Inflammatory macrophage treated with lipopolysaccharide for 1 hour (primary cell): Measurements from ENCODE around the gene AEBP1.

Experiments
- DNase-seq, 2 donors: peaks; one replicate each; pipeline ENCODE4 v3.0.0-alpha.2; 2020 to 2022

The AEBP1 gene

GRCh38 chr7:44103923-44104859, at the start of gene AEBP1:
AEBP1 (plus strand) TSS chr7:44104345; CDS start chr7:44104666, 321 bp downstream.
- DNase-seq: no peak

- DNase-seq: no peak
Observed at GRCh38 chr7:44056681-44057080, 47.5 kb upstream of the AEBP1 start.

DNA sequence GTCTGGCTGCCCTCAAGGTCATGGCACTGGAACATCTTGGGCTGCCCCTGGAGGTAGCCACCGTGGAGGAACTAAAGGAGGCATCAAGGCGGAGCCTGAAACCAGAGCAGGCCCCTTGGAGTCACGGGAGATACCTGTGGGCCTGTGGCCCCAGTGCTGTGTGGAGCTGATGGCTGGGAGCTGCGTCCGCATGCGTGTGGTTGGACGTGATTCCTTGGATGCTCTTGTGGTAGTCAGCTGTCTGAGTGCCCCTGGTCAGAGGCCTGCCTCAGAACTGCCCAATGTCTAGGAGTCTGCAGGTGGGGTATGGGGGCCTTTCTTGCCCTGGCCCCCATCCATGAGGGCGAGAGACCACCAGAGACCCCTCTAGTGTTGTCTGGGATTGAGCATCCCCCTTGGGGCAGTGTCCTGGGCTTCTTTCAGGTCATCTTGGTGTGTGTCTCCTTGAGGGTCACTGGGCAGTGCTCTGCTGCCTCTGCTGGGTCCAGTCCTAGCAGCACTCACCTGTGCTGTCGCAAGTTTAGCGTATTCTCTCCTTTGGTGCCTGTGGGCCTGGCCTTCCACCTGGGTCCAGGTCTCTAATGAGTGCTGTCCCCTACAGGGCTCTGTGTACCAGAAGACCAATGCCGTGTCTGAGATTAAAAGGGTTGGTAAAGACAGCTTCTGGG, 46.8 kb upstream of the AEBP1 start:
- DNase-seq: no peak

GRCh38 chr7:44057849-44058758, 46.0 kb upstream of the AEBP1 start:
- no peak for DNase-seq

DNA sequence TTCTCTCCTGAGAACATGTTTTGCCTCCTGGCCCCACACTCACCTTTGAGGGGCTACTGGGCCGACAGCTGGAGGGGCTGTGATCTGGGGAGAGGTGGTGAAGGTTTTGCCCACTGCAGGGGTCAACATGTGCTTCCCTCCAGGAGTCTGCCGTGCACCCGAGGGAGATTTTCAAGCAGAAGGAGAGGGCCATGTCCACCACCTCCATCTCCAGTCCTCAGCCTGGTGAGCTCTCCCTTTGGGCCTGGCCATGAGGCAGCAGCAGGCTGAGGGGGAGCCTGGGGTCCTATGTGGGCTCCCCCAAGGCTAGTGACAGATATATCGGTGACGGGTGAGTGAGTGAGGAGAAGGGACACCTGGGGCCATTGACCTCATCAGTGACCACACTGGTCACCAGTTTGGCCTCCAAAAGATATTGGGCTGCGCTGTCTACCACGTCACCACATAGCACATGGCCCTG, 45.4 kb upstream of the AEBP1 start:
- DNase-seq: no peak

- no peak for DNase-seq
Observed at GRCh38 chr7:44059219-44060090, 44.7 kb upstream of the AEBP1 start.

DNA sequence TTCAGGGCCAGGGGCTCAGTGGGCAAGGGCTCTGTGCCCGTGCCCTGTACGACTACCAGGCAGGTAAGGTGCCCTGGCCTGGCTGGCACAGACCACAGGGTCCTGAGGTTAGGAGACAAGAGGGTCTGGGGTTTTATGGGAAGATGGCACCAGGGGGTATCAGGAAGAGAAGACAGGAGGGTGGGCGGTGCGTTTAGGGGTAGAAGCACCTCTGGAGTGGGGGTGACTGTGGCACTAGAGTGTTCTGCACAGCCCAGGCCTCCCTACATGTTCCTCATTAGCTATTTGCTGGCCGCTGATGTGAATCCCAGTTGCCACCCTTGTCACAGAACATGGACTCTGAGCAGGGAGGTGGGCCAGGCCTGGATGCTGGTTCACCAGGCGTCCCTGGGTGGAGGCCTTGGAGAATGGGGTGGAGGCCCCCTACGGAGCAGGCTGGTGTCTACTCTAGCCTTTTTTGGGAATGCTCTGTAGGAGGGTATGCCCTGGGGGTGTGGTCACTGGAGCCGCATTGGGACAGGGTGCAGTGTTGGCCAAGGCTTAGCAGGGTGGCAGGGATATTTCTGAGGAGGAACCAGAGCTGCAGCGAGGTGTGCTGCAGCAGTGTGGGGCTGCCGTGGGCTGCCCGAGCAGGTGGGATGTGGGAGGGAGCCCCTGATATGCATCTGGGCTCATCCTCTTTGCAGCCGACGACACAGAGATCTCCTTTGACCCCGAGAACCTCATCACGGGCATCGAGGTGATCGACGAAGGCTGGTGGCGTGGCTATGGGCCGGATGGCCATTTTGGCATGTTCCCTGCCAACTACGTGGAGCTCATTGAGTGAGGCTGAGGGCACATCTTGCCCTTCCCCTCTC, 43.8 kb upstream of the AEBP1 start:
- no peak for DNase-seq

DNA sequence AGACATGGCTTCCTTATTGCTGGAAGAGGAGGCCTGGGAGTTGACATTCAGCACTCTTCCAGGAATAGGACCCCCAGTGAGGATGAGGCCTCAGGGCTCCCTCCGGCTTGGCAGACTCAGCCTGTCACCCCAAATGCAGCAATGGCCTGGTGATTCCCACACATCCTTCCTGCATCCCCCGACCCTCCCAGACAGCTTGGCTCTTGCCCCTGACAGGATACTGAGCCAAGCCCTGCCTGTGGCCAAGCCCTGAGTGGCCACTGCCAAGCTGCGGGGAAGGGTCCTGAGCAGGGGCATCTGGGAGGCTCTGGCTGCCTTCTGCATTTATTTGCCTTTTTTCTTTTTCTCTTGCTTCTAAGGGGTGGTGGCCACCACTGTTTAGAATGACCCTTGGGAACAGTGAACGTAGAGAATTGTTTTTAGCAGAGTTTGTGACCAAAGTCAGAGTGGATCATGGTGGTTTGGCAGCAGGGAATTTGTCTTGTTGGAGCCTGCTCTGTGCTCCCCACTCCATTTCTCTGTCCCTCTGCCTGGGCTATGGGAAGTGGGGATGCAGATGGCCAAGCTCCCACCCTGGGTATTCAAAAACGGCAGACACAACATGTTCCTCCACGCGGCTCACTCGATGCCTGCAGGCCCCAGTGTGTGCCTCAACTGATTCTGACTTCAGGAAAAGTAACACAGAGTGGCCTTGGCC, 43.0 kb upstream of the AEBP1 start:
- DNase-seq: no peak

- no peak for DNase-seq
Observed at GRCh38 chr7:44061645-44062179, 42.4 kb upstream of the AEBP1 start.

- DNase-seq: no peak
Observed at GRCh38 chr7:44062180-44062902, 41.8 kb upstream of the AEBP1 start.

DNA sequence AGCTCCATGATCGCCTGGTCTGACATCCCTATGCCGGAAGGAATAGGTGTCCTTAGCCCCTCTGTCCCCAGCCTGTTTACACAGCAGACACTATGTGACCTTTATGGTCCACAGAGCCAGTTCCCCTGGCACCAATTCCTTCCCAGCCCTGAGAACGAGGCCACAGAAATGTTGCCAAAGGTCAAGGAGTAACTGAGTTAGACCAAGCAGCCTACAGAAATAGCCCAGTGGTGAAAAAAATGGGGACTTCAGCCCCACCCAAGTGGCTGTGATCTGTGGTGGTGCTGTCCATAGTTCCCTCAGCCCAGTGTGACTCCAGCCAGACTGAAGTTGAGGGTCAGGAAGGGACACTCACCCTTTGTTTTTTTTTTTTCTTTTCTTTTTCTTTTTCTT, 41.2 kb upstream of the AEBP1 start:
- no peak for DNase-seq

GRCh38 chr7:44063547-44063893, 40.6 kb upstream of the AEBP1 start:
- no peak for DNase-seq

DNA sequence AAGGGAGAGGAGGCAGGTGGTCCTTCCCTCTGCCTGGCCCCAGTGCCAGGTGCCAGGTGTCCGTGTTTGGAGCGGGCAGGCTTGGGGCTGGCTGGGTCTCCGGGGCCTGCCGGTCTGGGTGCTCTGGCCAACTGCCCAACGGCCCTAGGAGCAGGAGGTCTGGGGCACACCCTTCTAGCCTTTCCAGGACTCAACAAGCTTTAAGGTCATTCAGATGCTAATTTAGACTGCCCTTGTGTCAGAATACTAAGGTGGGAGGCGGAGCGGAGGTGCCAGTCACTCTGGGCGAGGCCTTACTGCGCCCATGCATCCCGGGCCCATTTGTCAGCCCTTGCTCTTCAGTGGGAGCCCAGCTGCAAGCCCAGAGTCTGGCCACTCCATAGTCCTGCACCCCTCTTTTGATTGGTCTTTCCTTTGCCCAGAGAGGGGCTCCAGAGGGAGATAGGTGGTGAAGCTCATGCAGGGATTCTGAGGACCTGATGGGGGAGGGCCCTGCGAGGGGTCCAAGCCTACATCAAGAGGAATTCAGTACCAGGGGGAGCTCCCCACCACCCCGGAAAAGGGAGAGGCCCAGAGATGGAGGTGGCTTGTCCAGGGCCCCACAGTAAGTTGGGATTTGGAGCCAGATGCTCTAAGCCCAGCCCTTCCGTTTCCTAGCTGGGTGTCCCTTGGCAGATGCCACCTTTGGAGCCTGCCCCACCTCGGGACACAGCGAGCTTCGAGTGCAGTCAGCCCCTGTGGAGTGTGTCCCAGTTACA, 40.1 kb upstream of the AEBP1 start:
- DNase-seq: no peak

DNA sequence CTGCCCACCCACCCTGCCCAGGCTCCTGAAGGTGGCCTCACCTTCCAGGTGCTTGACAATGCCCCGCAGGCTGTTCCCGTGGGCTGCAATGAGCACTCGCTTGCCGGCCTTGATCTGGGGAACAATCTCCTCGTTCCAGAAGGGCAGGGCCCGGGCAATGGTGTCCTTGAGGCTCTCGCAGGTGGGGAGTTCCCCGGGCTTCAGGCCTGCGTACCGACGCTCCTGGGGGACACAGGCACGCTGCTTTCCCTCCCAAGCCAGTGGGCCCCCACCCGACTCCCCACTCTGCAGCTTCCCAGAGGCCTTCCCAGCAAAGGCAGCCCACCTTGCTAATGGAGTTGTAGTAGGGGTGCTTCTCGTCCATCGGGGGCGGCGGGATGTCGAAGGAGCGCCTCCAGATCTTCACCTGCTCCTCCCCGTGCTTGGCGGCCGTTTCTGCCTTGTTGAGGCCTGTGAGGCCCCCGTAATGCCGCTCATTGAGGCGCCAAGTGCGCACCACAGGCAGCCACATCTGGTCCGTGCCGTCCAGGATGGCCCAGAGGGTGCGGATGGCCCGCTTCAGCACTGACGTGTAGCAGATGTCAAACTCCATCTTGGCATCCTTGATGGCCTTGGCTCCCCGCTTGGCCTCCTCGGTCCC, 39.2 kb upstream of the AEBP1 start:
- no peak for DNase-seq

DNA sequence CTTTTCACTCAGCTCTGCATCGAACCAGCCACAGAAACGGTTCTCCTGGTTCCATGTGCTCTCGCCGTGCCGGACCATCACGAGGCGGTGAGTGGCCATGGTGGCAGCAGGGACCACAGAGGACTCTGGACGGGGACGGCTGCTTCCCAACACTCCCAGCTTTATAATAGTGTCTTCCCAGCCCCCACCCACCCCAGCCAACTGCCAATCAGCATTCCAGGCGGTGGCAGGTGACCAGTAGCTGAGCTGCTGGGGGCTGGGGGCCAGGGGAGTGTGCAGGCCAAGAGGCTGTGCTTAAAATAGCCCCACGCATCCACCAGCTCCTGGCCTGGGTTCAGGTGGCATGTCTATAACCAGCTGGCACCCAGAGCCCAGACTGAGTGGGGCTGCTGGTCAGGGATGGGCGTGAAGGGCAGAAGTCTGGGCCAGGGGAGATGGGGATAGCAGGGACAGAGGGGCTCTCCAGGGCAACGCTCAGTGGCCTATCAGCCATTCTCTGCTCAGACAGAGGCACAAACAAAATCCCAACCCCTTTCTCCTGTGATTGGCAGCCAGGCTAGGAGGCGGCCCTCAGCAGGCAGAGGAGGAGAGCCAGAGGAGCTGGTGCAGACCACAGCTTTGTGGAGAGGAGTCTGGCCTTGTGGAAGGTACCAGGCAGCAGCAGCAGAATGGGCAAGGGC, 38.6 kb upstream of the AEBP1 start, which contains the start of gene PGAM2:
Gene PGAM2 (minus strand): TSS at position 137 of the 680 bp plus-strand sequence. CDS start 38 bp downstream, at position 99.
- DNase-seq: no peak

DNA sequence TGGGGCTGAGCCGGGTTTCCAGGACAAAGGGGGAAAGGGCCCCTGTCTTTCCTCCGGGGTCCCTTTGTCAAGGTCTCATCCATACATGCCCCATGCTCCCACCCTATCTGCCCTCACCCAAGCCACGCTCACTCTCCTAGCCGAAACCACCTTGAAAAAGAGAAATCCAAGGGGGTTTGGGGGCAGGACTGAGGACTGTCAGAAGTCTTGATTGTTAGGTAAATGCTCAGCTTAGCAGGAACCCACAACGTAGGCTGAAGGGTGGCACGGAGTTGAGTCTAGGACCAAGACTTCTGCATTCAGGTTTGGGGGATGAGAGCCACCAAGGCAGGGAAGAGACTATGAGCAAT, 38.1 kb upstream of the AEBP1 start:
- DNase-seq: no peak

DNA sequence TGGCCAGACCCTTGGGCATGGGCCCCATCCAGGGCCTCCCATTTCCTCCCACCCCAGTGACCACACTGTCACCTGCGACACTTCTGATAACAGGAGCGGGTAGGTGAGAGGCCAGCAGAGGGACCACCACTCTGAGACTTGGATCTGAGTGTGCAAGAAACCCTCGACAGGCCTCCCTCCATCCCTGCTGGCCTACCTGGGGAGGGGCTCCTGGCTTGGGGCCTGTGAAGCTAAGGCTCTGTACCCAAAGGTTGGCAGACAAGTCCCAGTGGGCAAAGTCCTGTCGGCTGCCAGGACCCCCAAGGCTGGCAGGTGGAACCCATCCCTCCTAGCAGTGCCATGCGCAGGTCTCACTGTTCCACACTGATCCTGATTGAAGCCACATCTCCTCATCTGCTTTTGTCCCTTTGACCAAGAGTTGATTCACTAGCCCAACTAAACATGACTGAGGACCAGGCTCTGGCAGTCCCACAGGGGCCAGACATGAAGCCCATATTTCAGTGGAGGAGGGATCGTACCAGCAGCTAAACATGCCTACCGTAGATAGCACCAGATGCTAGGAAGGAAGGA, 37.6 kb upstream of the AEBP1 start:
- DNase-seq: no peak
